SK-N-MC (cell line): Measurements from ENCODE around the gene LMF1.

Experiments
- EZH2 ChIP-seq: fragments of 200-600 bp; sonication (generic); IDR thresholded peaks from one replicate; pipeline ENCODE4 v1.6.1; 2017; ENCODE audit warnings: antibody characterized with exemption
- POLR2AphosphoS5 ChIP-seq: IDR thresholded peaks from 2 replicates; pipeline ENCODE4 v1.6.1; 2012; ENCODE audit warnings: mild to moderate bottlenecking, low read depth, low read length, borderline replicate concordance

GRCh38 chr16:820748-821147 is 150.0 kb downstream of the LMF1 start:
- TF ChIP-seq POLR2AphosphoS5, result no peak
- TF ChIP-seq EZH2, result no peak
